ENCODE results near the gene NWD2. TPM values are rescaled to one million over a fixed set of nuclear protein-coding genes. Genes with fewer than 3 reads are reported as not detected.
"Not testable (repeated sequence)": the region's sequence is repeated elsewhere in the genome, so short reads cannot be mapped to it uniquely, and the experiment has no call there.

The NWD2 gene
- not detected in 2 replicates for total RNA-seq (2014; rRNA removed; shearing (Covaris generic))
- polyA plus RNA-seq (2015; cell fraction: cytosol; rRNA removed) = not detected in 2 replicates
- not detected in 2 replicates for polyA plus RNA-seq (2015; cell fraction: nucleus; rRNA removed)

GRCh38 chr4:37244583-37245390 is at the start of gene NWD2:
Gene NWD2 (plus strand): TSS chr4:37244743. CDS start chr4:37245068, 325 bp downstream.
- DNase-seq (ENCODE audit: low read depth) = no peak

- DNase-seq (ENCODE audit: low read depth) = no peak
Measured at GRCh38 chr4:37197899-37198298, 46.6 kb upstream of the NWD2 start.

- DNase-seq (ENCODE audit: low read depth) = not testable (repeated sequence)
Measured at GRCh38 chr4:37204740-37205139, 39.8 kb upstream of the NWD2 start.

- no peak for DNase-seq (ENCODE audit: low read depth)
Measured at GRCh38 chr4:37216209-37216608, 28.3 kb upstream of the NWD2 start.

GRCh38 chr4:37219242-37219641 is 25.3 kb upstream of the NWD2 start:
- no peak for DNase-seq (ENCODE audit: low read depth)

- no peak for DNase-seq (ENCODE audit: low read depth)
Measured at GRCh38 chr4:37219990-37220389, 24.6 kb upstream of the NWD2 start.

- no peak for DNase-seq (ENCODE audit: low read depth)
Measured at GRCh38 chr4:37220685-37221084, 23.9 kb upstream of the NWD2 start.

GRCh38 chr4:37223732-37224131 is 20.8 kb upstream of the NWD2 start:
- no peak for DNase-seq (ENCODE audit: low read depth)

GRCh38 chr4:37224854-37225253 is 19.7 kb upstream of the NWD2 start:
- DNase-seq (ENCODE audit: low read depth) = no peak

- no peak for DNase-seq (ENCODE audit: low read depth)
Measured at GRCh38 chr4:37225778-37226177, 18.8 kb upstream of the NWD2 start.

- no peak for DNase-seq (ENCODE audit: low read depth)
Measured at GRCh38 chr4:37232315-37232714, 12.2 kb upstream of the NWD2 start.

GRCh38 chr4:37236165-37236564 is 8.4 kb upstream of the NWD2 start:
- peak; percentile 21 for DNase-seq (ENCODE audit: low read depth)

GRCh38 chr4:37241647-37242046 is 2.9 kb upstream of the NWD2 start:
- no peak for DNase-seq (ENCODE audit: low read depth)

- no peak for DNase-seq (ENCODE audit: low read depth)
Measured at GRCh38 chr4:37243051-37243450, 1.5 kb upstream of the NWD2 start.

- no peak for DNase-seq (ENCODE audit: low read depth)
Measured at GRCh38 chr4:37243722-37244582, 591 bp upstream of the NWD2 start.

GRCh38 chr4:37245391-37245954 is 930 bp downstream of the NWD2 start:
- DNase-seq (ENCODE audit: low read depth) = no peak

GRCh38 chr4:37246891-37247290 is 2.3 kb downstream of the NWD2 start:
- DNase-seq (ENCODE audit: low read depth) = no peak

- no peak for DNase-seq (ENCODE audit: low read depth)
Measured at GRCh38 chr4:37258221-37258620, 13.7 kb downstream of the NWD2 start.

- DNase-seq (ENCODE audit: low read depth) = no peak
Measured at GRCh38 chr4:37268319-37268718, 23.8 kb downstream of the NWD2 start.

GRCh38 chr4:37279121-37279520 is 34.6 kb downstream of the NWD2 start:
- DNase-seq (ENCODE audit: low read depth) = no peak

GRCh38 chr4:37279894-37280592 is 35.5 kb downstream of the NWD2 start:
- DNase-seq (ENCODE audit: low read depth) = peak; percentile 86

Measured in HT1080 (cell line).